Measurements from ENCODE around the gene CACTIN.

- TF ChIP-seq CHD2 (IDR thresholded peaks at IDR 0.05; ENCODE audit: low read length), result no peak
- TF ChIP-seq ATF3 (IDR thresholded peaks at IDR 0.05; ENCODE audit: insufficient read depth, low read depth, low read length), result peak; percentile 82
- 0 out of 4 replicates have a peak, but pooled peaks of 1 of the 3 experiments have one; percentile 1 for TF ChIP-seq CTCF (IDR thresholded peaks at IDR 0.05; ENCODE audit: control extremely low read depth in 1 of 3, insufficient read depth in 1 of 3, low read depth in 1 of 3, low read length in 3 of 3)
- TF ChIP-seq POLR2A (IDR thresholded peaks at IDR 0.05; ENCODE audit: control extremely low read depth in 1 of 2, low read depth in 2 of 2, low read length in 2 of 2), result peak in 1 of 2 experiments; percentile 92; a peak in 2 of 3 replicates
- 0 out of 3 replicates have a peak, but pooled peaks of 1 of the 2 experiments have one; percentile 19 for TF ChIP-seq EP300 (IDR thresholded peaks at IDR 0.05; ENCODE audit: borderline replicate concordance in 1 of 2, low read depth in 2 of 2, low read length in 2 of 2)
- TF ChIP-seq GABPA (IDR thresholded peaks at IDR 0.05; ENCODE audit: borderline replicate concordance, insufficient read depth, low read length), result no peak
- peak; percentile 99 for TF ChIP-seq PHF8 (conservative IDR thresholded peaks at IDR 0.05; ENCODE audit: low read depth, low read length)
- no peak for TF ChIP-seq KDM1A (IDR thresholded peaks at IDR 0.05; ENCODE audit: borderline replicate concordance, low read length)
- no peak for TF ChIP-seq TEAD4 (IDR thresholded peaks at IDR 0.05; ENCODE audit: low read depth, low read length)
- no peak for TF ChIP-seq RXRA (IDR thresholded peaks at IDR 0.05; ENCODE audit: insufficient read depth, low read depth, low read length)
These were observed at the start of gene CACTIN for GRCh38 chr19:3626473-3627350.
